GM18508 (cell line): ENCODE measurements around the gene ZNF765.
A peak's percentile ranks its signal among the peaks of the same experiment; 100 is the strongest.
"Not testable (repeated sequence)": the region's sequence is repeated elsewhere in the genome, so short reads cannot be mapped to it uniquely, and the experiment has no call there.

ENCODE experiments used
- ATAC-seq: cut with Tn5 transposase; IDR thresholded peaks from one replicate; pipeline ENCODE4 v1.9.1; 2021; ENCODE audit warnings: moderate number of reproducible peaks; ENCODE audit not compliant: insufficient read depth, unreplicated experiment

The ZNF765 gene

GRCh38 chr19:53420520-53421315 is 25.8 kb downstream of the ZNF765 start:
- ATAC-seq, result not testable (repeated sequence)

DNA sequence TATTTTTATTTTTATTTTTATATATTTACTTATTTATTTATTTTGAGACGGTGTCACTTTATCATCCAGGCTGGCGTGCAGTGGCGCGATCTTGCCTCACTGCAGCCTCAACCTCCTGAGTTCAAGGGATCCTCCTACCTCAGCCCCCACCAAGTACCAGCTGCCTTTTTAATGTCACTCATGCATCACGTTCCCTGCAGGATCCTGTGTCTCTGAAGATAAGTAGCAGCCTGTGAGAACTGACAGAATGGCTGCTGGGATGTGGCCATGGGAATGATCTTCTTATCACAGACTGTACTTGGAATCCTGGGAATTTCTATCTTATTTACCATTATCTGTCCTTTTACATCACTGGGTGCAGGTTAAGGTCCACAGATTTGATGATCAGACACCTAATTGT is 27.6 kb downstream of the ZNF765 start:
- no peak for ATAC-seq

GRCh38 chr19:53423074-53423473 is 28.1 kb downstream of the ZNF765 start:
- ATAC-seq, result not testable (repeated sequence)

GRCh38 chr19:53423680-53424079 is 28.7 kb downstream of the ZNF765 start:
- not testable (repeated sequence) for ATAC-seq

DNA sequence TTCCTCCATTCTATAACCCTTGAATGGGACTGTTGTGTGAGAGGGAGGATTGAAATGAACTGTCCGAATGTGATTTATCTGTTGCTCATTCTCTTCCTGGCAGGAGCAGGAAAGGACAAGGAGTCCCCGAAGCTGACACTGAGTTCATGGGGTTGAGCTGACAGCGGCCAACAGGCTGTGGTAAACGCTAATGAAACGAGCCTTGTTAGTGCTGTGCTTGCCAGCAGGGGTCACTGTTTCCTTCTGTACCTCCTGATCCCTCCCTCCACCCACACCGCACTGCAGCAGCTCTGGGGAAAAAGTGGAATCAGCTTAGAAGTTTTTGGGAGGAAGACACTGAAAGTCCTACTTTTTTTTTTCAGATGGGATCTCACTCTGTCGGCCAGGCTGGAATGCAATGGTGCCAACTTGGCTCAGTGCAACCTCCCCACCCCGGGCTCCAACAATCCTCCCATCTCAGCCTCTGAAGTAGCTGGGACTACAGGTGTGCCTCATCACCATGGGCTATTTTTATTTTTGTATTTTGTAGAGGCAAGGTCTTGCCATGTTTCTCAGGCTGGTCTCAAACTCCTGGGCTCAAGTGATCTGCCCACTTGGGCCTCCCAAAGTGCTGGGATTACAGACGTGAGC is 30.1 kb downstream of the ZNF765 start:
- ATAC-seq, result no peak

- peak; percentile 59 for ATAC-seq
Measured at GRCh38 chr19:53431399-53432087, 36.6 kb downstream of the ZNF765 start, which contains the start of gene ZNF761. Gene ZNF761 (plus strand): TSS chr19:53431984. CDS start chr19:53447269, 15,285 bp downstream.

- peak; percentile 14 for ATAC-seq
Measured at GRCh38 chr19:53432088-53432661, 37.2 kb downstream of the ZNF765 start.

DNA sequence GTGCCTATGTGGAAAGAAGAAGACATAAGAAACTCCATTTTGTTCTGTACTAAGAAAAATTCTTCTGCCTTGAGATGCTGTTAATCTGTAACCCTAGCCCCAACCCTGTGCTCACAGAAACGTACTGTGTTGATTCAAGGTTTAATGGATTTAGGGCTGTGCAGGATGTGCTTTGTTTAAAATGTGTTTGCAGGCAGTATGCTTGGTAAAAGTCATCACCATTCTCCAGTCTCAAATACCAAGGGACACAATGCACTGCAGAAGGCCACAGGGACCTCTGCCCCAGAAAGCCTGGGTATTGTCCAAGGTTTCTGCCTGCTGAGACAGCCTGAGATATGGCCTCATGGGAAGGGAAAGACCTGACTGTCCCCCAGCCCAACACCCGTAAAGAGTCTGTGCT is 48.9 kb downstream of the ZNF765 start:
- ATAC-seq, result not testable (repeated sequence)

- ATAC-seq, result not testable (repeated sequence)
Measured at GRCh38 chr19:53447196-53447595, 52.2 kb downstream of the ZNF765 start.

GRCh38 chr19:53455828-53456227 is 60.9 kb downstream of the ZNF765 start:
- ATAC-seq, result no peak

DNA sequence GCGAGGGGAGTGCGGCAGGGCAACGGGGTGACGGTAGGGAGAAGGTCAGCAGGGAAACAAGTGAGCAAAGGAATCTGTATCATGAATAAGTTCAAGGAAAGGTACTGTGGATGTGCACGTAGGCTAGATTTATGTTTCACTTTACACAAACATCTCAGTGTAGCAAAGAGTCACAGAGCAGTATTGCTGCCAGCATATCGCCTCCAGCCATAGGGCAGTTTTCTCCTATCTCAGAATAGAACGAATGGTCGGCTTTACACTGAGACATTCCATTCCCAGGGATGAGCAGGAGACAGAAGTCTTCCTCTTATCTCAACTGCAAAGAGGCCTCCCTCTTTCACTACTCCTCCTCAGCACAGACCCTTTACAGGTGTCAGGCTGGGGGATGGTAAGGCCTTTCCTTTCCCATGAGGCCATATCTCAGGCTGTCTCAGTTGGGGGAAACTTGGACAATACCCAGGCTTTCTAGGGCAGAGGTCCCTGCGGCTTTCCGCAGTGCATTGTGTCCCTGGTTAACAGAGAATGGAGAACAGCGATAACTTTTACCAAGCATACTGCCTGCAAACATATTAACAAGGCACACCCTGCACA is 65.3 kb downstream of the ZNF765 start:
- not testable (repeated sequence) for ATAC-seq

GRCh38 chr19:53461866-53462265 is 66.9 kb downstream of the ZNF765 start:
- ATAC-seq, result no peak

- ATAC-seq, result no peak
Measured at GRCh38 chr19:53462861-53463260, 67.9 kb downstream of the ZNF765 start.

DNA sequence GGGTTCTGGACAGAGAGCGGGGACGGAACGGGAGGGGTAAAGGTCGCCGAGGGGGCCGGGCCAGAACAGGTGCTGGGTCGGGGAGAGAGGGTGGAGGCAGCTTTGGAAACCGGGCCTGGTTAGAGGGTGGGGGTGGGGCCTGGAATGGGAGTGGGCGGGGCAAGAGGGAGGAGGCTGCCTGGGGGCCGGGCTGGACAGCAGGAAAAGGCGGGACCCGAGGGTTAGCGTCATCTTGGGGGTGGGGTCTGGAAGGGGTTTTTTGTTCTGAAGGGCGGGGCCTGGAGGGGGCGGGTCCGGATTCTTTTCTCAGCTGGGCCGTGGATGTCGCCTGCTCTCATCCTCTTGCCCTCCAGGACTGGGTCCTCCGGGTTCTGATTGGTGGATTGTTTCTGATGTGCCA is 68.3 kb downstream of the ZNF765 start:
- no peak for ATAC-seq

- ATAC-seq, result no peak
Measured at GRCh38 chr19:53466726-53467484, 72.0 kb downstream of the ZNF765 start.

- no peak for ATAC-seq
Measured at GRCh38 chr19:53467485-53468262, 72.7 kb downstream of the ZNF765 start, which contains the start of gene ZNF813. Gene ZNF813 (plus strand): TSS chr19:53467733. CDS start chr19:53483823, 16,090 bp downstream.

- ATAC-seq, result not testable (repeated sequence)
Measured at GRCh38 chr19:53468628-53469027, 73.7 kb downstream of the ZNF765 start.

DNA sequence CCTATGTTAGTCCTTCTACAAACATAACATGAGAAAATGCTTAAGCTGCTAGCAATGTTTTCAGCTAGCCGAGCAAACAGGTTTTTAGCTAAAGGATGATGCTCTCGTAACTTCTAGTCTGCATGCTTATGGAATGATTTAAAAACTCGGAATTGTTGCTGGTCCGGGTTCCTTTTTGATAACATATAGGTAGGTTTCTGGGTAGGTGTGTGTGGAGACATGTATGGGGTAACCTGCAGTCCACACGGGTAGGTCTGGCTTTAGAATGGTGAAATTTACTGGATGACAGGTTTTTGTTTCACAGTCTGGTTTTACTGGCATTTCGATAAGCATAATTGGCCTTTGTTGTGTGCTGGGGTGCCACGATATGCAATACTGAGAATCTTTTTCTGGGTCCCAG is 77.0 kb downstream of the ZNF765 start:
- no peak for ATAC-seq

GRCh38 chr19:53474832-53475231 is 79.9 kb downstream of the ZNF765 start:
- not testable (repeated sequence) for ATAC-seq
